Panc1 (cell line): ENCODE results near the gene GMPPA. TPM values are rescaled to one million over a fixed set of nuclear protein-coding genes. Genes with fewer than 3 reads are reported as not detected.

ENCODE experiments used
- ATAC-seq: fragments of 200-7000 bp; cut with Tn5 transposase; 2 replicates; pipeline ENCODE4 v1.9.1; 2020; ENCODE audit warnings: mild to moderate bottlenecking, moderate library complexity
- BruUV-seq: library from RNA; stranded (reverse); fragments of 400-500 nt; replicated peaks from 2 replicates; lab custom pipeline; 2021; lab: Mats Ljungman, UMichigan
- CTCF ChIA-PET: fragments of 300-600 bp; sonication (Branson Sonifier 250); formaldehyde crosslinking; loops from one replicate; lab custom pipeline; 2022; ENCODE audit warnings: antibody characterized with exemption; lab: Charles Lee
- POLR2A ChIA-PET: fragments of 300-600 bp; sonication (Branson Sonifier 250); formaldehyde crosslinking; loops from one replicate; lab custom pipeline; 2022; ENCODE audit warnings: antibody characterized with exemption; lab: Charles Lee
- DNase-seq: peaks from one replicate; pipeline ENCODE4 v3.0.0-alpha.2; 2010; ENCODE audit warnings: low read depth, low spot score
- H3K27ac ChIP-seq: 2 replicates; pipeline ENCODE4 v1.5.1; 2011; ENCODE audit warnings: mild to moderate bottlenecking, low read length, inconsistent platforms
- H3K27me3 ChIP-seq: fragments of 200-500 bp; sonication (Bioruptor generic); 2 replicates; pipeline ENCODE4 v1.6.0; 2014; ENCODE audit warnings: low read length, inconsistent platforms; ENCODE audit not compliant: control insufficient read depth, insufficient read depth
- H3K36me3 ChIP-seq: fragments of 200-500 bp; sonication (Bioruptor generic); 2 replicates; pipeline ENCODE4 v1.5.1; 2014; ENCODE audit warnings: inconsistent platforms, mild to moderate bottlenecking, low read length, moderate library complexity; ENCODE audit not compliant: control insufficient read depth, insufficient read depth
- H3K4me1 ChIP-seq: 2 replicates; pipeline ENCODE4 v1.5.1; 2011; ENCODE audit warnings: inconsistent platforms, mild to moderate bottlenecking, low read length, moderate library complexity; ENCODE audit not compliant: control insufficient read depth, insufficient read depth
- H3K4me3 ChIP-seq, 2 experiments: 2 replicates each; pipeline ENCODE4 v1.5.1; 2011 to 2012; ENCODE audit warnings: low read depth in 2 of 2, low read length in 2 of 2, mild to moderate bottlenecking in 2 of 2, inconsistent platforms in 1 of 2, moderate library complexity in 1 of 2
- H3K9me3 ChIP-seq: fragments of 200-500 bp; sonication (Bioruptor generic); 2 replicates; pipeline ENCODE4 v1.5.1; 2014; ENCODE audit warnings: low read depth, mild to moderate bottlenecking, inconsistent platforms, low read length, moderate library complexity; ENCODE audit not compliant: control insufficient read depth, insufficient read depth
- POLR2AphosphoS5 ChIP-seq: IDR thresholded peaks from 2 replicates; pipeline ENCODE4 v1.6.1; 2012; ENCODE audit warnings: mild to moderate bottlenecking, low read depth, low read length, moderate library complexity
- REST ChIP-seq, 2 experiments: IDR thresholded peaks; 2 replicates each; pipeline ENCODE4 v1.6.1; 2011 to 2012; ENCODE audit warnings: low read depth in 2 of 2, control low read depth in 1 of 2, low read length in 1 of 2, mild to moderate bottlenecking in 1 of 2, moderate library complexity in 1 of 2; ENCODE audit not compliant: insufficient read depth in 1 of 2
- SIN3A ChIP-seq: IDR thresholded peaks from 2 replicates; pipeline ENCODE4 v1.6.1; 2012; ENCODE audit warnings: low read depth, mild to moderate bottlenecking, low read length, moderate library complexity, borderline replicate concordance; ENCODE audit not compliant: insufficient read depth
- TCF7L2 ChIP-seq: IDR thresholded peaks from 2 replicates; pipeline ENCODE4 v1.6.1; 2011; ENCODE audit warnings: mild to moderate bottlenecking, low read depth, low read length, inconsistent platforms
- in situ Hi-C: cut with HindIII; loops from 2 replicates; pipeline ENCODE4 v1.10.0; 2016; ENCODE audit warnings: low sequenced_read_pairs, low pct_unique_long_range_greater_than_20kb
- intact Hi-C: fragments of 100-400 bp; cut with micrococcal nuclease; formaldehyde crosslinking; loops from one replicate; pipeline ENCODE4 v1.10.0; 2022; ENCODE audit not compliant: unreplicated experiment
- total RNA-seq: library from RNA; stranded (reverse); gene quantifications from one replicate; pipeline ENCODE4 v1.2.1, GENCODE V29; 2021; ENCODE audit not compliant: unreplicated experiment
- TF ChIP-seq, protein P1 (sequence below): fragments of 450-650 bp; IDR thresholded peaks from 2 replicates; pipeline ENCODE4 v1.5.1; 2017; ENCODE audit warnings: mild to moderate bottlenecking

GMPPA gene
- total RNA-seq, 1 experiment from 2014 or later = 66.2 TPM

DNA sequence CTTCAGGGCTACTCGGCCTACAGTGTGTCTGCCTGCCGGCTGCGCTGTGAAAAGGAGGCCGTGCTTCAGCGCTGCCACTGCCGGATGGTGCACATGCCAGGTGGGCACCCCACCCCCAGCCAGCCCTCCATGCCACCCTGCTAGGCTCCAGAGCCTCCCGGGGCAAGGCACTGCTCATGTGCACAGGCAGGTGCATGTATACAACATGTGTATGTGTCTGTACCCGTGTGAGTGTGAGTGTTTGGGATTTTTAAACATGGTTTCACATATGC is 33.6 kb downstream of the GMPPA start:
- Histone ChIP-seq H3K27ac (no peak overlapping the region), H3K9me3 (no peaks in the 10 kb centered on the region), H3K4me3 (no peak overlapping the region), H3K27me3 (peaks cover 5% of the 10 kb centered on the region; the same call in 1 of the 2 replicates), H3K36me3 (no peaks in the 10 kb centered on the region), H3K4me1 (no peaks in the 10 kb centered on the region)
- ChIA-PET POLR2A (no interaction called here), CTCF (no interaction called here)
- no TSS peak for BruUV-seq
- in situ Hi-C loops = no loop called here
- no peak for ATAC-seq
- DNase-seq = no peak
- TF ChIP-seq POLR2AphosphoS5 (no peak), TCF7L2 (no peak), REST (IDR thresholded peaks at IDR 0.05; ENCODE audit: insufficient read depth in 1 of 2, low read depth in 2 of 2, low read length in 1 of 2) (no peak), SIN3A (no peak)
- TF ChIP-seq, protein P1, sequence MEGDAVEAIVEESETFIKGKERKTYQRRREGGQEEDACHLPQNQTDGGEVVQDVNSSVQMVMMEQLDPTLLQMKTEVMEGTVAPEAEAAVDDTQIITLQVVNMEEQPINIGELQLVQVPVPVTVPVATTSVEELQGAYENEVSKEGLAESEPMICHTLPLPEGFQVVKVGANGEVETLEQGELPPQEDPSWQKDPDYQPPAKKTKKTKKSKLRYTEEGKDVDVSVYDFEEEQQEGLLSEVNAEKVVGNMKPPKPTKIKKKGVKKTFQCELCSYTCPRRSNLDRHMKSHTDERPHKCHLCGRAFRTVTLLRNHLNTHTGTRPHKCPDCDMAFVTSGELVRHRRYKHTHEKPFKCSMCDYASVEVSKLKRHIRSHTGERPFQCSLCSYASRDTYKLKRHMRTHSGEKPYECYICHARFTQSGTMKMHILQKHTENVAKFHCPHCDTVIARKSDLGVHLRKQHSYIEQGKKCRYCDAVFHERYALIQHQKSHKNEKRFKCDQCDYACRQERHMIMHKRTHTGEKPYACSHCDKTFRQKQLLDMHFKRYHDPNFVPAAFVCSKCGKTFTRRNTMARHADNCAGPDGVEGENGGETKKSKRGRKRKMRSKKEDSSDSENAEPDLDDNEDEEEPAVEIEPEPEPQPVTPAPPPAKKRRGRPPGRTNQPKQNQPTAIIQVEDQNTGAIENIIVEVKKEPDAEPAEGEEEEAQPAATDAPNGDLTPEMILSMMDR = no peak
- intact Hi-C loops = no loop called here

DNA sequence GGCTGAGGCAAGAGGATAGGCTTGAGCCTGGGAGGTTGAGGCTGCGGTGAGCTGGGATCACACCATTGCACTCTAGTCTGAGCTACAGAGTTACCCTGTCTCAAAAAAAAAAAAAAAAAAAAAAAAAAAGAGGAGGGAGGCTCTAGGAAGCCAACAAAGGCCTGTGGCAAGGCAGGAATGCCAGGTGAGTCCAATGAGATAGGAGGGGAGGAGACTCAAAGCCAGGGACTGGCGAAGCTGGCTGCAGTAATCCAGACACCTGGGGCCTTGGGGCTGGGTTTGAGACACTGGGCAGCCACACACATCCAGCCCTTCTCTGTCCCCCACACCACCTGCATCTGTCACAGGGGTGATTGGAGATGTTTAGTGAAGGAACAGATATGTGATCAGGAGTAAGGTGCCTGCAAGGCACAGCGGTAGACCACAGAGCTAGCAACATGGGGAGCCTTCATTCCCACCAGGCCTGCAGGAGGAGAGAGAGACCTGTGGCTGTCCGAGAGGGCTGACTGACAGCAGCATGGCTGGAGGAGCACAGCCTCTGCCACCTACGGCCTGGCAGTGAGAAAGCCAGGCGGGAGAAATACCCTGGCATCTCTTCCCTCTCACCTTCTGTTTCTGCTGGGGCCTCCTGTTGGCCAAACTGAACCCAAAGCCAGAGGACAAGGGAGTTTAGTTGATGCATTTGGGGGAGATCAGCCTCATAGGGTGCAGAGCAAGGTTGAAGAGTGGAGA is 35.4 kb downstream of the GMPPA start:
- intact Hi-C loops = no loop called here
- CTCF ChIA-PET = interaction anchor here (0.7 to 1.0 kb wide), 2 partner anchors 12 to 24 kb away, joined by 4 to 9 read pairs; no protein-coding TSS in a partner anchor
- no peaks in the 10 kb centered on the region; the same call in 1 of the 2 replicates for H3K4me1 ChIP-seq
- no peaks in the 10 kb centered on the region for H3K9me3 ChIP-seq
- DNase-seq = no peak
- POLR2A ChIA-PET = no interaction called here
- peaks cover 2% of the 10 kb centered on the region; the same call in 1 of the 2 replicates for H3K27me3 ChIP-seq
- in situ Hi-C loops = no loop called here
- no peaks in the 10 kb centered on the region for H3K36me3 ChIP-seq
- no peak overlapping the region for H3K27ac ChIP-seq
- BruUV-seq = no TSS peak
- H3K4me3 ChIP-seq = no peak overlapping the region
- no peak for TF ChIP-seq TCF7L2
- no peak for TF ChIP-seq SIN3A
- TF ChIP-seq, protein P1 = no peak
- TF ChIP-seq REST (IDR thresholded peaks at IDR 0.05; ENCODE audit: insufficient read depth in 1 of 2, low read depth in 2 of 2, low read length in 1 of 2) = no peak
- no peak for TF ChIP-seq POLR2AphosphoS5
- ATAC-seq = no peak
